ENCODE measurements around the gene NAP1L1.

GRCh38 chr12:76029982-76030340 is 54.5 kb downstream of the NAP1L1 start:
- no peak for TF ChIP-seq CTCF (IDR thresholded peaks at IDR 0.05)
- TF ChIP-seq POLR2A (IDR thresholded peaks at IDR 0.05): no peak

All from thyroid gland (tissue), 4 donors.